H1 (cell line): Measurements from ENCODE around the gene GBGT1. TPM values are rescaled to one million over a fixed set of nuclear protein-coding genes. Genes with fewer than 3 reads are reported as not detected.

Experiments
- ATF3 ChIP-seq: IDR thresholded peaks from 2 replicates; pipeline ENCODE4 v1.6.1; 2011; ENCODE audit warnings: low read depth, mild to moderate bottlenecking, low read length; ENCODE audit not compliant: insufficient read depth
- CHD7 ChIP-seq: fragments of 300-600 bp; sonication (generic); IDR thresholded peaks from 2 replicates; pipeline ENCODE4 v1.7.1; 2012; ENCODE audit warnings: low read length, moderate library complexity, mild to moderate bottlenecking, inconsistent platforms; ENCODE audit not compliant: insufficient replicate concordance
- GABPA ChIP-seq: IDR thresholded peaks from 2 replicates; pipeline ENCODE4 v1.6.1; 2011; ENCODE audit warnings: mild to moderate bottlenecking, low read length, moderate library complexity, borderline replicate concordance; ENCODE audit not compliant: insufficient read depth
- GTF2F1 ChIP-seq: IDR thresholded peaks from 2 replicates; pipeline ENCODE4 v1.6.1; 2012; ENCODE audit warnings: low read depth, low read length, improper control_type of control experiment, borderline replicate concordance
- HDAC6 ChIP-seq: IDR thresholded peaks from one replicate; pipeline ENCODE4 v1.7.1; 2012; ENCODE audit warnings: low read depth, mild to moderate bottlenecking, inconsistent platforms, low read length, moderate library complexity
- PHF8 ChIP-seq: fragments of 200-600 bp; sonication (generic); conservative IDR thresholded peaks from 2 replicates; pipeline ENCODE4 v1.7.1; 2012; ENCODE audit warnings: low read depth, mild to moderate bottlenecking, inconsistent platforms, low read length, moderate library complexity
- RXRA ChIP-seq: IDR thresholded peaks from 2 replicates; pipeline ENCODE4 v1.6.1; 2011; ENCODE audit warnings: low read depth, mild to moderate bottlenecking, low read length, moderate library complexity; ENCODE audit not compliant: insufficient read depth
- SP1 ChIP-seq: IDR thresholded peaks from 2 replicates; pipeline ENCODE4 v1.6.1; 2011; ENCODE audit warnings: low read depth, low read length
- TAF7 ChIP-seq: optimal IDR thresholded peaks from 2 replicates; pipeline ENCODE3; 2011; ENCODE audit warnings: low read depth, mild to moderate bottlenecking, inconsistent platforms, low read length, moderate library complexity, borderline replicate concordance
- polyA plus RNA-seq, 7 experiments: library from polyadenylated mRNA; depleted of rRNA in 3 of 7; stranded (reverse) in 5 of 7; unstranded in 2 of 7; fragments of >200 nt in 5 of 7; fragments of 200-250 nt in 2 of 7; gene quantifications; 1 replicate in 5 of 7; 2 replicates in 1 of 7; 4 replicates in 1 of 7; pipeline versions ENCODE4 v1.2.1 to v1.2.3, GENCODE V29; 2011 to 2013; ENCODE audit warnings: missing spikeins in 2 of 7, mixed read lengths in 2 of 7
- total RNA-seq: library from RNA; stranded (reverse); fragmentation: NEBNext Ultra II Directional; extraction: Animal tissue kit (Norgen Biotek cat#: 25700); gene quantifications from 2 replicates; pipeline ENCODE4 v1.2.1, GENCODE V29; 2021

GBGT1 gene
- total and polyA plus RNA-seq, 2 of the 8 experiments (the other 6 are each of a cell fraction or from before 2014, with no cell fraction given), result 7.1 to 9.7 TPM

GRCh38 chr9:133115604-133116345 is 47.9 kb downstream of the GBGT1 start (continued):
- TF ChIP-seq CHD7 (no peak), HDAC6 (no peak), PHF8 (no peak), SP1 (no peak), GTF2F1 (no peak), RXRA (no peak), GABPA (no peak), ATF3 (no peak), TAF7 (no peak)
